GM21381 (cell line): ENCODE measurements around the gene ZNF565.
A peak's percentile ranks its signal among the peaks of the same experiment; 100 is the strongest.
"Not testable (repeated sequence)": the region's sequence is repeated elsewhere in the genome, so short reads cannot be mapped to it uniquely, and the experiment has no call there.

ENCODE experiments used
- ATAC-seq: cut with Tn5 transposase; IDR thresholded peaks from one replicate; pipeline ENCODE4 v1.9.1; 2021; ENCODE audit warnings: mild to moderate bottlenecking, moderate library complexity; ENCODE audit not compliant: unreplicated experiment

ZNF565 gene

GRCh38 chr19:36214386-36215275 lies at the start of gene ZNF565, which contains the start of gene ZNF146:
Gene ZNF565 (minus strand): TSS chr19:36214665. CDS start chr19:36201985, 12,680 bp downstream.
Gene ZNF146 (plus strand): TSS chr19:36215106. CDS start chr19:36236441, 21,335 bp downstream.
- ATAC-seq, result peak; percentile 90

GRCh38 chr19:36259211-36259610 lies 44.7 kb upstream of the ZNF565 start:
- ATAC-seq, result no peak

- no peak for ATAC-seq
Observed at GRCh38 chr19:36258028-36258875, 43.8 kb upstream of the ZNF565 start.

- ATAC-seq, result no peak
Observed at GRCh38 chr19:36257520-36257876, 43.0 kb upstream of the ZNF565 start.

GRCh38 chr19:36256853-36257519 lies 42.5 kb upstream of the ZNF565 start:
- no peak for ATAC-seq

GRCh38 chr19:36256064-36256463 lies 41.6 kb upstream of the ZNF565 start:
- ATAC-seq, result no peak

GRCh38 chr19:36255316-36255715 lies 40.9 kb upstream of the ZNF565 start:
- no peak for ATAC-seq

- ATAC-seq, result no peak
Observed at GRCh38 chr19:36254848-36255247, 40.4 kb upstream of the ZNF565 start.

- ATAC-seq, result no peak
Observed at GRCh38 chr19:36252047-36252446, 37.6 kb upstream of the ZNF565 start.

- ATAC-seq, result no peak
Observed at GRCh38 chr19:36246006-36246481, 31.6 kb upstream of the ZNF565 start.

- ATAC-seq, result no peak
Observed at GRCh38 chr19:36245210-36246005, 30.9 kb upstream of the ZNF565 start.

GRCh38 chr19:36244066-36244465 lies 29.6 kb upstream of the ZNF565 start:
- ATAC-seq, result no peak

GRCh38 chr19:36236946-36237310 lies 22.5 kb upstream of the ZNF565 start:
- no peak for ATAC-seq

- ATAC-seq, result no peak
Observed at GRCh38 chr19:36236304-36236945, 22.0 kb upstream of the ZNF565 start.

GRCh38 chr19:36233626-36234025 lies 19.2 kb upstream of the ZNF565 start:
- not testable (repeated sequence) for ATAC-seq

GRCh38 chr19:36225219-36225892 lies 10.9 kb upstream of the ZNF565 start:
- no peak for ATAC-seq

- no peak for ATAC-seq
Observed at GRCh38 chr19:36222503-36222902, 8.0 kb upstream of the ZNF565 start.

- ATAC-seq, result no peak
Observed at GRCh38 chr19:36221474-36221873, 7.0 kb upstream of the ZNF565 start.
